ENCODE measurements around the gene TPM4.

The TPM4 gene

DNA sequence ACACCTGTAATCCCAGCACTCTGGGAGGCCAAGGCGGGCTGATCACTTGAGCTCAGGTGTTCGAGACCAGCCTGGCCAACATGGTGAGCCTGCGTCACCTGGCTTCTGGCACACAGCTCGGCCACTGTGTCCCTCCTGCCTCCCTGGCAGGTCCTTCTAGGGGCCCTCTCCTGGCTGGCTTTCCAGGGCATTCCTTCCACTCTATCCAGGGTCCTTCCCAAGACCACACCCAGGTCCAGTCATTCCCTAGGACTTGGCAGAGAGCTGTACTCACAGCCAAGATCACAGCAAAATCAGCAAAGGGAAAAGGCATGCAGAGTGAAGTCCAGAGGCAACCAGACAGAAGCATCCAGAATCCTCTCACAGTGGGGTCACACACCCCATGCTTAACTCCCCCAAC is 57.5 kb downstream of the TPM4 start:
- DNase-seq = no peak

DNA sequence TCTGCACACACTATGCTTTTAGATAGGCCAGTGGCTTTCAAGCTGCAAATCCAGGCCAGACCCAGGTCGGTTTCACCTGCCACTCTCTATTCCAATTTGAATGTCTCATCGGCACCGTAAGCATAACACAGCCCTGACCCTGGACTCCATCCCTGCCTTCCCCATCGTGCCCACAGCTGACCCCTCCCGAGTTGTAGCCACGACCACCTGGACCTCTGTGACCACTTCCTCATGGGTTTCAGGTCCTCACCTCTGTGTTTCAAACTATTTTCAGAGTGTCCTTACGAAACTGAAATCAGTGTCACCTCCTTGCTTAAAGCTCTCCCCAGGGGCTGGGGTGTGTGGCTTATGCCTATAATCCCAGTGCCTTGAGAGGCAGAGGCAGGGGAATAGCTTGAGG is 58.2 kb downstream of the TPM4 start:
- DNase-seq = no peak

DNA sequence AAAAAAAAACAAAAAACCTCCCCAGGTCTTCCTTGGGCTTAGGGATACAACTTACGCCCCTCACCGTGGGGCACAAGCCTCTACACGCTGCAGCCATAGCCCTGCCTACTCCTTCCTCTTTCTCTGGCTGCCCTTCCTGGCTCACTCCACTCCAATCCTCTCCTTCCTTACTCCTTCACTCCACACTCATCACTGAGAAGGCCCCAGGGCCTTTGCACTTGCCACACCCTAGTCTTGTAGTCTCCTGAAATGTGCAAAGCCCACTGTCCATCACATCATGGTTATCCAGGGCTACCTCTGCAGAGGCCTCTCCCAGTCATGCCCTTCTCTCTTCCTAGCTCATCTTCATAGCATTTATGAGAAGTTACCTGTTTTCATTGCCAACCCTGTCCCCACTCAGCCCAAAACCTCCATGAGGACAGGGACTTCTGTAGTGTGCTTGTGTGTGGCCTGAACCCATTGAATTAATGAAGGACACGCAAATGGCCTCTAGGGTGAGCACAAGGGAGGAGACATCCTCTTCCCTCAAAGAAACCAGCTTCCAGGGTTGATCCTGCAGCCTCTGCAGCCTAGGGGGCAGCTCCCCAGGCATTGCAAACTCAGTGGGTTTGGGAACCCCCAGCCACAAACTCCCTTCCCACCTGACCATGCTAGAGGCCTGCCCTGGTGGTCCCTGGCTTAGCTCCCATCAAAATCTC is 59.3 kb downstream of the TPM4 start:
- DNase-seq = no peak

DNA sequence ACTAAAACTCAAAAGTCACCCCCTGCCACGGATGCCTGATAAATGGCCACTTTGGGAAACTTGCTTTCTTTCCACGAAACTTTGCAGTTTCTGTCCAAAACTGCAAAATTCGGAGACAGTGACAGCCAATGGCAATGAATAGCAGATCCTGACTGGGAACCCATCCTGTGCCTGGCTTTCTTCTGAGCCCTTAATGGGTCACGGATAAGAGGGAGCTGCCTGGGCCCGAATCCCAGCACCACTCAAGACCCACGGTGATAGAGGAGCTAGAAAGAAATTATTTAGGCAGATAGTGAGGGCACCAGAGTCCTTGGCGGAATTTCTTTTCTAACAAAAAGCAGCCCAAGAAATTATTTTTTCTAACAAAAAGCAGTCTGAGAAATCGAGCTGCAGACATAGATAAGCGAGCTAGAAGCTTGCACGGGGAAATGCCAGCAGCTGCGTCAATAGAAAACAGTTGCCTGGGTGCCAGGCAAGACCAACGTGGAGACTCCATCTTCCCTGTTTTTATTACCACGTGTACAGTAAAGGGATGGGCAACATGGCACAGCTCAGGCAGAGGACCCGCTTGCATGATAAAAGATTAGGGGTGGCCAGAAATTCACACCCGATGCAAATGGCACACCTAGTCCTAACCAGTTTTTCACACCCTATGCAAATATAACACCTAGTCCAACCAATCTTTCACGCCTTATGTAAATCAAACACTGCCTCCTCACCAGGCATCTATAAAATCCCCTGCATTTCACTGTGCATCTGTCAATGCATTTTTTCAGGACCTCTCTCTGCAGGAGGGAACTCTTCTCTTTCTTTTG is 60.1 kb downstream of the TPM4 start:
- DNase-seq = no peak

DNA sequence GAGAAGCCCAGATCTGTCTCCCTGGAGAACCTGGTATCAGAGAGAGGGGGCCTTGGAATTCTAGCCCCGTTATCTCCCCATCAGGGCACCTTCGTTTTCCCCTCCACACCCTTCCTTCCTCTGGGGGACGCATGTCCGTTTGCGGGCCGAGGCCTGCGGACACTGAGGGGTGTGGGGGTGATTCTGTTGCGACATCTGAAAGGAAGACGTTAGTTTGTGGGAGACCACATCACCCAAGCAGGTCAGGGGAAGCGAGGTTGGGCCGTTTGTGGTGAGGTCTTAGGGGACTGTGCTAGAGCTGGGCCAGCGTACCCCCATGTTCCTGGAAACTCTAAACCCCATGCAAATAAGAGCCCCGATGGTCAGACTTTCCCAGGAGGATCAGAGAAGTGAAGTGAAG is 63.5 kb downstream of the TPM4 start:
- no peak for DNase-seq

DNA sequence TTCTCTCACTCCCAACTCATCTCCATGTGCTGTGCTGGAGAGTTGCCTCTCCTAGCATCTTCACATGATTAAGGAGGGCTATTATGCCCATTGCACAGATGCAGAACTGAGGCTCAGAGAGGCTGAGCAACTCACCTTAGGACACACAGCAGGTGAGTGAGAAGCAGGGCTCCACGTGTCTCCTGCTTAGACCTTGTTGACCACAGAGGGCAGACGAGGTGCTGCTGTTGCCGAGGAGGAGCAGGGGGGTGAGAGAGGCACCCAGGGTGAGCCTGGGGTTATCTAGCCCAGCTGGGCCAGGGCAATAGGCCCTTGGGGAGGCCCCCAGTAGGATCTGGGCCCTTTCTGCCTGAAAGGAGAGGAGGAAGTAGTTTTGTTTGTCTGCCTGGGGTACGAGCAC is 64.7 kb downstream of the TPM4 start:
- DNase-seq = no peak

DNA sequence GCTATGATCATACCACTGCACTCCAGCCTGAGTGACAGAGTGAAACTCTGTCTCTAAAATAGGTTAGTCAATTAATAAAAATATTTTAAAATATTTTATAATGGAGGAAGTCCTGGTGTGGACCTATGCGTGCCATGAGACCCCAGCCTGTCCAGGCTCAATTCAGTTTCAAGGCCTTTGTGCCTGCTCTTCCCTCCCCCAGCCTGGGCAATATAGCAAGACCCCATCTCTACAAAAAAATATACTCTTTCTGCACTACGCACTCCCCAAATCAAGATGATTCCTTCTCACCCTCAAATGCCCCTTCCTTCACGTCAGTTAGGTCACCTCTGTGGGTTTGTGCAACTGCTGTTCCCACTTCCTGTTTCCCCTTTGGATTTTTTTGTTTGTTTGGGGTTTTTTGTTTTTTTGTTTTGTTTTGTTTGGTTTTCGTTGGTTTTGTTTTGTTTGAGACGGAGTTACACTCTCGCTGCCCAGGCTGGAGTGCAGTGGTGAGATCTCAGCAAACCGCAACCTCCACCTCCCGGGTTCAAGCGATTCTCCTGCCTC is 65.8 kb downstream of the TPM4 start:
- no peak for DNase-seq

DNA sequence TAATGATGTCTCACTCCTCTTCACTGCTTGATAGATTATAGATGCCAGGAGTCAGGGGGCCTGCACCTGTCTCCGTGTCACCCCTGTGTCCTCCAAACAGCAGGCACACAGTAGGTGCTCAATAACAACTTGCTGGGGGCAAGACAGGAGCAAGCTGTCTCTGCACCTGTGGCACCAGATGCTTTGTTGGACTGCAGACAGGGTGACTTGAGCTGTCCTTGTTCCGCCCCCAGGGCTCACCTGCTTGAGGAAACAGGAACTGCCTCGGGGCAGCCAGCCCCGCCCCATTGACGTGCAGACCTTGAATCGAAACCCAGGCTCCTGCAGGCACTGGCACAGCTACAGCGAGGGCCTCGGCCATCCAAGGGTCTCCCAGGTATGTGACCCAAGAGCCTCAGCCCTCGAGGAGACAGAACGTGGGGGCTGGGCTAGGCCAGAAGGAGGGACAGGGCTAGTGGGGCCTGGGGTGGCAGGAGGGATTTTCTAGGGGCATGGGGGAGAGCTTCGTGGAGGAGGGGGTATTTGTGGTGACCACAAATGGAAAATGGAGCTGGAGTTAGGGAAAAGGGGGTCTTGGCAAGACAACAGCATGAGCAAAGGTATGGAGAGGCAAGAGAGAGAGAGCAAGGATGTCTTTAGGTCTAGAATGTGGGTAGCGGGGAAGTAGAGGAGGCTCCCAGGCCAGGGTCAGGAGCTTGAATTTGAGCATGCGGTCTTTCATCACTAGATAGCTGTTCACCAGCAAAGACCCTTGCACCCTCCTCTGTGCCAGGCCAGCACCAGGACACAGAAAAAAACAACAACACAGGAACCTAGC is 67.3 kb downstream of the TPM4 start, which contains the start of gene HSH2D:
TSS of gene HSH2D (plus strand) at position 287 of the 817 bp plus-strand sequence. CDS start 5,066 bp downstream, outside the sequence.
- no peak for DNase-seq

DNA sequence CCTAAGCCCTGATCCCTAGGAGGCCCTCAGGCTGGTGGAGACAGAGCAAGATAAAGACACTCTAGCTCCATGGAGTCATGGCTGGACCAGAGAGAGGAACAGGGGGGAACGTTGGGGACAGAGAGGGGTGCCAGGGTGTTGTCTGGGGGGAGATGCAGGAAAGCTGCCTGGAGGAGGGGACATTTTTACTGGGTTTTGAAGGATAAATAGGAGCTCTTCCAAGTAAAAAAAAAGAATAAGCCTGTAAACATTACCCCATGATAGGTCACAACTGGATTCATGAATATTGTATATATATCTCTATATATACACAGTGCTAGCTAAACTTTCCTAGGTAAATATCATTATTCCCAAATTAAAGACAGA is 67.9 kb downstream of the TPM4 start:
- no peak for DNase-seq

DNA sequence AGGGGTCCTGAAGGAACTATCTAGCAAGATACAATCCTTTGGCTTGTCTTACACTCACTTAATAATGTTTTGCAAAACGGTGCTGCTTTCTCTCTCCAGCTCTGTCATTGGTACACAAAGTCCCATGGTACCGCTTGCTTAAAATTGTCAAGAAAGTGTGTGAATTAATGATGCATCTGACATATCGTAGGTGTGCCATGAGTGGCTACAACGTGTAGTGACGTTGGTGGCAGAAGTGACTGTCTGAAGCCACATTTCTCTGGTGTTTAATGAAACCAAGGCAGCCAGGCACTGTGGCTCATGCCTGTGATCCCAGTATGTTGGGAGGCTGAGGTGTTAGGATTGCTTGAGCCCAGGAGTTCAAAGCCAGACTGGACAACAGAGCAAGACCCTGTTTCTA is 69.8 kb downstream of the TPM4 start:
- no peak for DNase-seq

DNA sequence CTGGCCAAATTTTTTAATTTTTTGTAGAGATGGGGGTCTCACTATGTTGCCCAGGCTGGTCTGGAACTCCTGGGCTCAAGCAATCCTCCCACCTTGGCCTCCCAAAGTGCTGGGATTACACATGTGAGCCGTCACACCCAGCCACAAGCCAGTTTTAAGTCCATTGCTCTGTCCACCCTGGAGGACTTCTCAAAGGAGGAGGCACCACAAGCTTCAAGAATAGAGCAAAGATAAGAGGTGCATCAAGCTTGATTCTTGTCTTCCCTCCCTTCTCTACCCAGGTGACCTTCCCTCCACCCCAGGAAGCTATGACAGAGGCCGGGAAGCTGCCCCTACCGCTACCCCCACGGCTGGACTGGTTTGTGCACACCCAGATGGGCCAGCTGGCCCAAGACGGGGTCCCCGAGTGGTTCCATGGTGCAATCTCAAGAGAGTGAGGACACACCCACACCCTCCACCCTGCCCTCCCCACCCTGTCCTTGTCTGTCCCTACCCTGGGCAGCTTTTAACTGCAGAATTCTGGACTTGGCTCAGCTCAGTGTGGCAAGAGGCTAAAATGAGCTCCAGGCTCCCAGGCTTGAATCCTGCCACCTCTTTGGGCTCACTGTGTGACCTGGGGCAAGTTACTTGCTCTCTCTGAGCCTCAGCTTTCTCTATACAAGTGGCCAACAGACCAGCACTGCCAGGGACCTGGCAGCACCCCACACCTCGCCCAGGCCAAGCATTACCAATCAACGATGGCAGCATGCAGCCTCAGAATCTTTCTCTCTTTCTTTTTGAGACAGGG is 72.3 kb downstream of the TPM4 start:
- no peak for DNase-seq
